GM12801 (cell line): ENCODE data around the gene CREB3L1.

Experiments
- CTCF ChIP-seq: IDR thresholded peaks from one replicate; pipeline ENCODE4 v1.5.1; 2011; ENCODE audit warnings: control low read depth; ENCODE audit not compliant: insufficient read length; ENCODE audit errors: extremely low read depth

Gene CREB3L1, protein sequence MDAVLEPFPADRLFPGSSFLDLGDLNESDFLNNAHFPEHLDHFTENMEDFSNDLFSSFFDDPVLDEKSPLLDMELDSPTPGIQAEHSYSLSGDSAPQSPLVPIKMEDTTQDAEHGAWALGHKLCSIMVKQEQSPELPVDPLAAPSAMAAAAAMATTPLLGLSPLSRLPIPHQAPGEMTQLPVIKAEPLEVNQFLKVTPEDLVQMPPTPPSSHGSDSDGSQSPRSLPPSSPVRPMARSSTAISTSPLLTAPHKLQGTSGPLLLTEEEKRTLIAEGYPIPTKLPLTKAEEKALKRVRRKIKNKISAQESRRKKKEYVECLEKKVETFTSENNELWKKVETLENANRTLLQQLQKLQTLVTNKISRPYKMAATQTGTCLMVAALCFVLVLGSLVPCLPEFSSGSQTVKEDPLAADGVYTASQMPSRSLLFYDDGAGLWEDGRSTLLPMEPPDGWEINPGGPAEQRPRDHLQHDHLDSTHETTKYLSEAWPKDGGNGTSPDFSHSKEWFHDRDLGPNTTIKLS

GRCh38 chr11:46277622-46278386, at the start of gene CREB3L1:
TSS of gene CREB3L1 (plus strand) at chr11:46277662. CDS start at chr11:46278112, 450 bp downstream.
- TF ChIP-seq CTCF, result no peak

DNA sequence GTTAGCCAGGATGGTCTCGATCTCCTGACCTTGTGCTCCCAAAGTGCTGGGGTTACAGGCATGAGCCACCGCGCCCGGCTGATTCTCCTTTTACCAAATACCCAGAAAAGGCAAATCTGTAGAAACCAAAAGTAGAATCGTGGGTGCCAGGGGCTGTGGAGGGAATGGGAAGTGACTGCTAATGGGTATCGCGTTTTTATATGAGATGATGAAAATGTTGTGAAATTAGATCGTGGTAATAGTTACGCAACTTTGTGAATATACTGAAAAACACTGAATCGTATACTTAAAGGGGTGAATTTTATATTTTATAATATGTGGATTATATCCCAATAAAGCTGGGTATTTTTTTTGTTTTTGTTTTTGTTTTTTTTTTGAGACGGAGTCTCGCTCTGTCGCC, 48.2 kb upstream of the CREB3L1 start:
- TF ChIP-seq CTCF, result no peak

DNA sequence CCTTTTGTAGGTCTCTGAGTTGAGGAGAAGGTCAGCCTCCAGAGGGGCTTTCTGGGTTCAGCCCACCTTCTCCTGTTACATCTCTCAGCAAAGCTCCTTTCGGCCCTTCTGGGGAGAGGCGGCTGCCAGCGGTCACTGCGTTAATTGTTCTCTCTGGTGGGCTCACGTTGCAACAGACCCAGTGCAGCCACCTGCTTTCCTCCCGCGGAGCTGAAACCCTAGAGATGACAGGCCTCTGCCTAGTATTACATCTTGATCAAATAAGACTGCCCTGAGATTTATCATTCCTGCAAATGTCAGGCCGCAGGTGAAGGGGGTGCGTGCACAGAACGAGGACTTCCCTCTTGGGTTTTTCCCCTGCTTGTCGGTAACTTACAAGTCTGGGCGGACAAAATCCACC, 43.2 kb upstream of the CREB3L1 start:
- TF ChIP-seq CTCF, result no peak

GRCh38 chr11:46235777-46236688, 41.4 kb upstream of the CREB3L1 start:
- TF ChIP-seq CTCF, result no peak

DNA sequence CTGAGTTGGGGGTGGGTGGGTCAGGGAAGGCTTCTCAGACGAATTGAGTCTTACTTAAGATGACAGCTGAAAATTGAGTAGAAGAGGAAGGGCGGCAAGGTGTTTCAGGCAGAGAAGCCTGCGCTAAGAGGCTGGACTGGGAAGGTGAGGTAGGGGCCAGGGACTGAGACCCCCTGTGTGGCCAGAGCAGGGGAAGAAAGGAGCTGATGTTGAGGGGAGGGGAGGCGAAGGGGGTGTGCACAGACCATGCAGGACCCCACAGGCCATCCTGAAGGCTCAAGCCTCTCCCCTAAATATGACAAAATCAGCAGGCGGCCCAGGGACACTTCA, 40.6 kb upstream of the CREB3L1 start:
- TF ChIP-seq CTCF, result no peak

DNA sequence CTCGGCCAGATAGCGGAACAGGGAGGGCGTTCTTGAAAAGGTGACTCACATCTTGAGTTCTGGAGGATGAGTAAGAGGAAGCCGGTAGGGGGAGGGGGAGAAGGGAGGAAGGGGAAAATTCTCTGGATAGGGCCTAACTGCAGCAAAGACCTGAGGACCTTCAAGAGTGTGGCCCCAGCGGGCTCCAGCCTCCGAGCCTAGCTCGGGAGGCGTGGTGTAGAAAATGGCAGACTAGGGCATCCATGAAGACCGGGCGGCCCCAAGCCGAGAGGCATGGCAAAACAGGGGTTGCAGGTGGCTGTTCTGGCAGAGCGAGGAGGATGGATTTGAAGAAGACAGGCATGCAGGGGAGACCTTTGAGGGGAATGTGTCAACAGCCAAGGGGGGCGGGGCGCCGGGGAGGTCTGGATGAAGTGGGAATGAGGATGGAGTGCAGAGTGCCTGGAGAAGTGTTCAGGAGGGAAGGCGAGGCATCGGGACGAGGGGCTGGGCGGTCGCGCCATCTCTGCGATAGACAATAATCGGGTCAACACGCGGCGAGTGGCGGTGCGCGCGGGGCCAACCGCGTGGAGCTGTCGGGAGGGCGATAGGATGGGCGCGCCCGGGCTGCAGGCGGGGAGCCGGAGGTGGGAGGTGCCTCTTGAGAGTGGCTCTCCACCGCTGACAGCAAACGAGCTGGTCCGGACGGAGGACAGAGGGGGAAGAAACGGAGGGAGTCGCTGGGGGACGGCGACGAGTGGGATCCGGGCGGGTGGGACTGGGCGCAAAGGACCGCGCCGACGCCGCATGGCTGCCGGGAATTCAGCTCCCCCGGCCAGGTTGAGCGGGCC, 40.0 kb upstream of the CREB3L1 start:
- TF ChIP-seq CTCF, result no peak
